Effector memory CD4-positive, alpha-beta T cell (primary cell): ENCODE data around the gene PTPRK.

Experiments
- DNase-seq, 3 donors: peaks; one replicate each; pipeline ENCODE4 v3.0.0-alpha.2; 2020
- H3K27ac ChIP-seq: 2 replicates; pipeline ENCODE4 v1.7.0; 2013; ENCODE audit warnings: mild to moderate bottlenecking, low read length, moderate library complexity; ENCODE audit not compliant: insufficient read depth, poor library complexity, severe bottlenecking
- H3K27me3 ChIP-seq: replicated peaks from 2 replicates; pipeline ENCODE4 v1.7.0; 2013; ENCODE audit warnings: mild to moderate bottlenecking, low read length; ENCODE audit not compliant: insufficient read depth, control insufficient read depth, poor library complexity, severe bottlenecking
- H3K36me3 ChIP-seq: 2 replicates; pipeline ENCODE4 v1.7.0; 2013; ENCODE audit warnings: mild to moderate bottlenecking, low read length, moderate library complexity; ENCODE audit not compliant: control insufficient read depth, insufficient read depth
- H3K4me1 ChIP-seq: 2 replicates; pipeline ENCODE4 v1.7.0; 2013; ENCODE audit warnings: low read length, mild to moderate bottlenecking; ENCODE audit not compliant: control insufficient read depth, insufficient read depth, poor library complexity, severe bottlenecking
- H3K4me3 ChIP-seq: 2 replicates; pipeline ENCODE4 v1.7.0; 2013; ENCODE audit warnings: low read length, low read depth, mild to moderate bottlenecking; ENCODE audit not compliant: insufficient read depth, poor library complexity, severe bottlenecking
- H3K9me3 ChIP-seq: 2 replicates; pipeline ENCODE4 v1.7.0; 2013; ENCODE audit warnings: mild to moderate bottlenecking, low read length, moderate library complexity; ENCODE audit not compliant: control insufficient read depth

Gene PTPRK

DNA sequence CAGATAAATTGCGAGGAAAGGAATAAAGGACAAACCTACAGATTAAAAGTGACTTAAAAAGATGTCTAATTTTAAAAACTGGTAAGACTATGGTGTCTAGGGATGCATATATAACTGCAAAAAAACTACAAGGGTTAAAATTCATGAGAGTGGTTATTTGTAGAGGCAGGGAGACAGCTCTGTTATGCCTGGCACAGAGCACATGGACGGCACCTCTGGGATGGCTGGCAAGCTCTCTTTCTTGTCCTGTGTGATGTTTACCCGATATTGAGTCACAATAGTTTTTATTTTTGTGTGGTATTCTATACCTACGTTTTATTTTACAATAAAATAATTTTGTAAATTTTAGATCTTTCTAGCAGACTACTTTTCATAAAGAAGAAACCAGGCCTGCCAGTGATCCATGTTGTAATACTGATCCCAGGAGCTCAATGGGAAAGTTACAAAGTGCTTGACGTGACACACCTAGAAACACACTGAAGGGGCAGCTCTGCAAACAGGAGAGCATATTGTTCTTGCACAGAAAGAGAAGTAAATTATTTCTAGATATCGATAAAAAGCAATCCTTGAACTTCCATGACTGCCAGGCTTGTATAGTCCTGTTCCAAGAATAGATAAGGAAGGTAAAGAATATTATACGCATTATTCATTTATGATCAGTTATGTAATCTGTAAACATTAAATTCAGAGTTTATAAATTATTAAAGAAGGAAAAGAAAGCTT lies 290.0 kb downstream of the PTPRK start:
- Histone ChIP-seq H3K4me1 (no peaks in the 10 kb centered on the region), H3K9me3 (no peaks in the 10 kb centered on the region), H3K36me3 (no peaks in the 10 kb centered on the region), H3K27me3 (no peaks in the 10 kb centered on the region), H3K27ac (no peak overlapping the region), H3K4me3 (no peak overlapping the region)
- no peak for DNase-seq

- H3K27me3 ChIP-seq: no peaks in the 10 kb centered on the region
- H3K27ac ChIP-seq: no peak overlapping the region
- no peaks in the 10 kb centered on the region for H3K4me1 ChIP-seq
- DNase-seq: no peak
- H3K36me3 ChIP-seq: no peaks in the 10 kb centered on the region
- H3K4me3 ChIP-seq: no peak overlapping the region
- H3K9me3 ChIP-seq: no peaks in the 10 kb centered on the region
Observed at GRCh38 chr6:128225612-128226011, 294.8 kb downstream of the PTPRK start.

GRCh38 chr6:128216917-128217316 lies 303.5 kb downstream of the PTPRK start:
- Histone ChIP-seq H3K27ac (no peak overlapping the region), H3K4me3 (no peak overlapping the region), H3K36me3 (no peaks in the 10 kb centered on the region), H3K9me3 (no peaks in the 10 kb centered on the region), H3K27me3 (no peaks in the 10 kb centered on the region), H3K4me1 (no peaks in the 10 kb centered on the region)
- DNase-seq: no peak

GRCh38 chr6:128209771-128210170 lies 310.6 kb downstream of the PTPRK start:
- Histone ChIP-seq H3K36me3 (no peaks in the 10 kb centered on the region), H3K4me1 (no peaks in the 10 kb centered on the region), H3K27ac (no peak overlapping the region), H3K9me3 (no peaks in the 10 kb centered on the region), H3K27me3 (no peaks in the 10 kb centered on the region), H3K4me3 (no peak overlapping the region)
- DNase-seq: no peak

- Histone ChIP-seq H3K27ac (no peak overlapping the region), H3K27me3 (no peaks in the 10 kb centered on the region), H3K9me3 (no peaks in the 10 kb centered on the region), H3K4me1 (no peaks in the 10 kb centered on the region), H3K4me3 (no peak overlapping the region), H3K36me3 (no peaks in the 10 kb centered on the region)
- no peak for DNase-seq
Observed at GRCh38 chr6:128208851-128209580, 311.4 kb downstream of the PTPRK start.

DNA sequence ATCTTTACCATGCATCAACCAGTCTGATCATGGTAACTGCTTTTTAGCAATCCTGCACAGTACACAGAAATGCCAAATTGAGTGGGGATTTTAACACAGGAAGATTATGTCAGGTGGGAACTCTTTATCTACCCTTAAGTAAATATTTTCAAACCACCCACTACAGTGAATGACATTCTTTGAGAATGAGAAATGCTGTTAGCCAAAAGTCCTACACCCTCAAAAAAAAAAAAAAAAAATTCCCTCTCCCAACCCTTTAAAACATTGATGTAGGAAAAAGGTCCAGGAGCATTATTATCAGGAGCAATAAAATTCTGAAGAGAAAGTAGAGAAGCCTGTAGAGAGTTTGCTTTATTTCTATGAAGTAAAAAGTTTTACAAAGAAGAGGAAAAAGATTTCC lies 312.3 kb downstream of the PTPRK start:
- Histone ChIP-seq H3K27ac (no peak overlapping the region), H3K27me3 (no peaks in the 10 kb centered on the region), H3K9me3 (no peaks in the 10 kb centered on the region), H3K4me1 (no peaks in the 10 kb centered on the region), H3K36me3 (no peaks in the 10 kb centered on the region), H3K4me3 (no peak overlapping the region)
- DNase-seq: no peak

DNA sequence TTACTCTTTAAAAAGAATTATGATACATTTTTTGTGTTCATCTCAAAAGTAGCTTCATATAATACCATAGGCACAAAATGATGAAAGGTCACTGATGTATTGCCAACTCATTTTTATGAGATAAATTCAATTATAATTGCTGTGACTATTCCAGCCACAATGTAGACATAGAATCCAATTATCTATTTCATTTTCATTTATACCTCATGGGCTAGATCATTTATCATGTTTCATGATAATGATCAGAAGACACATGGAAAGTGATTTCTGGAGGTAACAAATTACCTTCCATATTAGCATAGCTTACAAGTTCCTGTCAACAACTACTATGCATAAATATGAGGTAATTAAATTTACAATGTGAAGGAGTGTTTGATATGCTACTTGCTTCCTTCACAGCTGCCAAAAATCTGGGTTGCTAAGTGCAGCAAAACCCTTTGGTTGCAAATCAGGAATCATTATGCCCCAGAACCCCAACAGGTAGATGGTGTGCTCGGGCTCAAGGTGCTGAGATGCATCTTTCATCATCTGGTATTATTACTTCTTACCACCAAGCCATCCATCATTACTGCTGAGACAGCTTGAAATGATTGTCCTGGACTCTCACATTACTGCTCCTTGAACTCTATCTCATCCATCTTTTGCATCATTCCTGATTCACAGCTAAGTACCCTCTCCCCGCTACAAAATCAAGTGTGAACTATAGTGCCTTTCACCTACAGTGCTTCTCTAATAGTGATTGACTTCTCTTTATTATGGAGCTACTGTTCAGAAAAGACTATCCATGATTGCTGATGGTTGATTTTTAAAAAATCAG lies 313.6 kb downstream of the PTPRK start:
- Histone ChIP-seq H3K4me3 (no peak overlapping the region), H3K27me3 (no peaks in the 10 kb centered on the region), H3K9me3 (no peaks in the 10 kb centered on the region), H3K27ac (no peak overlapping the region), H3K36me3 (no peaks in the 10 kb centered on the region), H3K4me1 (no peaks in the 10 kb centered on the region)
- DNase-seq: no peak

DNA sequence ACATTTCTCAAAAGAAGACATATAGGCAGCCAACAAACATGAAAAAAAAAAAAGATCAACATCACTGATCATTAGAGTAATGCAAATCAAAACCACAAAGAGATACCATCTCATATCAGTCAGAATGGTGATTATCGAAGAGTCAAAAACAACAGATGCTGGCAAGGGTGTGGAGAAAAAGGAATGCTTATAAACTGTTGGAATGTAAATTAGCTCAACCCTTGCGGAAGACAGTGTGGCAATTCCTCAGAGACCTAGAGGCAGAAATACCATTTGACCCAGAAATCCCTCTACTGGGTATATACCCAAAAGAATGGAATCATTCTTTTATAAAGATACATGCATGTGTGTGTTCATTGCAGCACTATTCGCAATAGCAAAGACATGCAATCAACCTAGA lies 315.8 kb downstream of the PTPRK start:
- no peaks in the 10 kb centered on the region for H3K4me1 ChIP-seq
- H3K4me3 ChIP-seq: no peak overlapping the region
- no peaks in the 10 kb centered on the region for H3K36me3 ChIP-seq
- H3K27me3 ChIP-seq: no peaks in the 10 kb centered on the region
- no peak for DNase-seq
- no peak overlapping the region for H3K27ac ChIP-seq
- H3K9me3 ChIP-seq: no peaks in the 10 kb centered on the region

DNA sequence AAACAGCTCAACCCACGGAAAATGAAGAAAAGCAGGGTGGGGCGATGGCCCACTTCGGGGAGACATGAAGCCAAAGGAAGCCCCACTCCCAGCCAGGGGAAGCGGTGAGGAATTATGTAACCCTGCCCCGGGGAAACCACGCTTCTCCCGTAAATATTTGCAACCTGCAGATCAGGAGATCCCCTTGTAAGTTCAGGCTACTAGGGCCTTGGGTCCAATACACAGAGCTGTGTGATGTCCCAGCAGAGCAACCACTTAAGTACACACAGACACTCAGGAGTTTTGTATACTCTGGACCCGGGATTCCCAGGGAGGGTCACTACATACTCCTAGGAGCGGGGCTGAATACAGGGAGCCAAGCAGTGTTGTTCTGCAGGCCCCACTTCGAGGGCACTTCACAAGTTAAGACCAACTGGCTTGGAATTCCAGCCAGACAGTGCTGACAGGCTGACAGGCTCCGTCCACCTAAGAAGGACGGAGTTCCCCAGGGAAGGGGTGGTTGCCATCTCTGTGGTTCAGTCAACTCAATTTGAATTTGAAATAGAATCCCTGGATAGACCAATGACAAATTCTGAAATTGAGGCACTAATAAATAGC lies 318.1 kb downstream of the PTPRK start:
- no peaks in the 10 kb centered on the region for H3K27me3 ChIP-seq
- no peak for DNase-seq
- H3K27ac ChIP-seq: no peak overlapping the region
- no peaks in the 10 kb centered on the region for H3K4me1 ChIP-seq
- no peaks in the 10 kb centered on the region for H3K36me3 ChIP-seq
- no peak overlapping the region for H3K4me3 ChIP-seq
- no peaks in the 10 kb centered on the region for H3K9me3 ChIP-seq
